ENCODE measurements around the gene ADAMTS19. TPM values are rescaled to one million over a fixed set of nuclear protein-coding genes. Genes with fewer than 3 reads are reported as not detected.
"Not testable (repeated sequence)": the region's sequence is repeated elsewhere in the genome, so short reads cannot be mapped to it uniquely, and the experiment has no call there.

The ADAMTS19 gene
- total and polyA plus RNA-seq, 2 experiments from 2014 or later, result not detected

DNA sequence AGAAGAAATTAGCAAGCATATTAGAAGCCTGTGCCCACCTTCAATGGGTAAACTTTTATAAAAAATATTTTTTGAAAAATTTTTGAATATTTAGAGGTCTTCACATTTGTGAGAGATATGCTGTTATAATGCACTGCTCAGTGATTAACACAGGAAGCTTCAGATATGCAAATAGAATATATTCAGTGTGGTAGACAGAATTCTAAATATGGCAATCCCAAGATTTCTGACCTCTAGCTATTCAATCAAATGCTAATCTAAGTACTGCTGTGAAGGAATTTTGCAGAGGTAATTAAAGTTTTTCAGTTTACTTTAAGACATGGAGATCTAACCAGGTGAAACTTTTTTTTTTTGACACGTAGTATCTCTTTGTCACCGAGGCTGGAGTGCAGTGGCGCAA is 103.5 kb downstream of the ADAMTS19 start:
- in situ Hi-C loops (cut with MboI), result no loop called here
- TF ChIP-seq EZH2 (IDR thresholded peaks at IDR 0.05; ENCODE audit: insufficient read depth, poor library complexity, severe bottlenecking) (no peak), EZH2phosphoT487 (IDR thresholded peaks at IDR 0.05; ENCODE audit: insufficient read depth, low read depth) (no peak)
- Histone ChIP-seq H3F3A (ENCODE audit: insufficient read depth) (no peaks in the 10 kb centered on the region), H3K27ac (no peak overlapping the region), H3K27me3 (replicated peaks; ENCODE audit: insufficient read depth) (no peaks in the 10 kb centered on the region), H3K9ac (no peak overlapping the region), H3K4me2 (ENCODE audit: unreplicated experiment) (no peak overlapping the region), H3K36me3 (ENCODE audit: low read depth) (no peaks in the 10 kb centered on the region), H3K79me2 (ENCODE audit: insufficient read depth) (no peaks in the 10 kb centered on the region), H3K4me3 (no peak overlapping the region), H3K9me2 (ENCODE audit: insufficient read depth) (no peaks in the 10 kb centered on the region), H3K9me3 (ENCODE audit: low read depth) (peaks cover 8% of the 10 kb centered on the region), H4K20me1 (ENCODE audit: insufficient read depth) (no peaks in the 10 kb centered on the region), H3K4me1 (ENCODE audit: insufficient read depth) (no peaks in the 10 kb centered on the region), H2AFZ (no peak overlapping the region)
- WGBS, 2 experiments (ENCODE audit: low coverage in 1 of 2, low lambda C conversion rate in 2 of 2, missing lambda C conversion rate in 2 of 2), result 55 to 64% methylated on average over 3 of the region's 3 CpGs
- DNase-seq, result no peak

DNA sequence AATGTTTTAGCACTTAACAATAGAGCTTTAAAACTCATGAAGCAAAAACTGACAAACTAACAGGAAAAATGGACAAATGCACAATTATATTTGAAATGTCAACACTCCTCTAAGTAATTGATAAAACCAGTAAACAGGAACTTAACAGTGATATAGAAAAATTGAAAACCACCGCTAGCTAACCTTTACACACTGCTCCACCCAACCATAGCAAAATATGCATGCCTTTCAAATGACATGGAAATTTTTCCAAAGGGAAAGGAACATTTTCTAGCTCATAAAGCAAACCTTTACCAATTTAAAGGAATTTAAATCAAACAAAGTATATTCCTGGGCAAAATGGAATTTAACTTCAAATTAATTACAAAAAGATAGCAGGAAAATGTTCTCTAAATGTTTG is 109.2 kb downstream of the ADAMTS19 start:
- Histone ChIP-seq H3K4me2 (ENCODE audit: unreplicated experiment) (no peak overlapping the region), H3K4me1 (ENCODE audit: insufficient read depth) (no peaks in the 10 kb centered on the region), H3K9ac (no peak overlapping the region), H3K4me3 (no peak overlapping the region), H3K27ac (no peak overlapping the region), H3K9me2 (ENCODE audit: insufficient read depth) (no peaks in the 10 kb centered on the region), H3K9me3 (ENCODE audit: low read depth) (peaks cover 8% of the 10 kb centered on the region), H2AFZ (no peak overlapping the region), H3K27me3 (replicated peaks; ENCODE audit: insufficient read depth) (no peaks in the 10 kb centered on the region), H3K79me2 (ENCODE audit: insufficient read depth) (no peaks in the 10 kb centered on the region), H3K36me3 (ENCODE audit: low read depth) (no peaks in the 10 kb centered on the region), H4K20me1 (ENCODE audit: insufficient read depth) (no peaks in the 10 kb centered on the region), H3F3A (ENCODE audit: insufficient read depth) (no peaks in the 10 kb centered on the region)
- TF ChIP-seq EZH2phosphoT487 (IDR thresholded peaks at IDR 0.05; ENCODE audit: insufficient read depth, low read depth) (no peak), EZH2 (IDR thresholded peaks at IDR 0.05; ENCODE audit: insufficient read depth, poor library complexity, severe bottlenecking) (no peak)
- WGBS, 2 experiments (ENCODE audit: low coverage in 1 of 2, low lambda C conversion rate in 2 of 2, missing lambda C conversion rate in 2 of 2), result 13 to 24% methylated on average over 1 of the region's 1 CpG
- in situ Hi-C loops (cut with MboI), result no loop called here
- DNase-seq, result no peak

DNA sequence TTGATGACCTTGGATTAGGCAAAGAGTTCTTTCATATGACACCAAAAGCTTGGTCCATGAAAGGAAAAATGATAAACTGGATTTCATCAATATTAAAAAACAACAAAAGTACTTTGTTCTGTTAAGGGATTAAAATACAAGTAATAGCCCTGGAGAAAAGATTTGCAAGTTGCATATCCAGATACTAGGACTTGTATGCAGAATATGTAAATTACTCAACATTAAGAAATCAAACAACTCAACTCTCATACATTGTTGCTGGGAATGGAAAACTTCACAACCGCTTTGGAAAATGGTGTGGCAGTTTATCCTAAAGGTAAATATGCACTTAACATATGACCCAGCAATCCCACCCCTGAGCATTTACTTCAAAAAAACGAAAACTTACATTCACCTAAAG is 112.0 kb downstream of the ADAMTS19 start:
- Histone ChIP-seq H3K9ac (no peak overlapping the region), H3F3A (ENCODE audit: insufficient read depth) (no peaks in the 10 kb centered on the region), H3K9me2 (ENCODE audit: insufficient read depth) (no peaks in the 10 kb centered on the region), H3K79me2 (ENCODE audit: insufficient read depth) (no peaks in the 10 kb centered on the region), H2AFZ (no peak overlapping the region), H3K36me3 (ENCODE audit: low read depth) (no peaks in the 10 kb centered on the region), H4K20me1 (ENCODE audit: insufficient read depth) (no peaks in the 10 kb centered on the region), H3K9me3 (ENCODE audit: low read depth) (peaks cover 4% of the 10 kb centered on the region), H3K4me3 (no peak overlapping the region), H3K4me2 (ENCODE audit: unreplicated experiment) (no peak overlapping the region), H3K27ac (no peak overlapping the region), H3K27me3 (replicated peaks; ENCODE audit: insufficient read depth) (no peaks in the 10 kb centered on the region), H3K4me1 (ENCODE audit: insufficient read depth) (no peaks in the 10 kb centered on the region)
- no peak for DNase-seq
- 14 to 16% methylated on average over 2 of the region's 2 CpGs for WGBS, 2 experiments (ENCODE audit: low coverage in 1 of 2, low lambda C conversion rate in 2 of 2, missing lambda C conversion rate in 2 of 2)
- in situ Hi-C loops (cut with MboI), result no loop called here
- TF ChIP-seq EZH2 (IDR thresholded peaks at IDR 0.05; ENCODE audit: insufficient read depth, poor library complexity, severe bottlenecking) (no peak), EZH2phosphoT487 (IDR thresholded peaks at IDR 0.05; ENCODE audit: insufficient read depth, low read depth) (no peak)

DNA sequence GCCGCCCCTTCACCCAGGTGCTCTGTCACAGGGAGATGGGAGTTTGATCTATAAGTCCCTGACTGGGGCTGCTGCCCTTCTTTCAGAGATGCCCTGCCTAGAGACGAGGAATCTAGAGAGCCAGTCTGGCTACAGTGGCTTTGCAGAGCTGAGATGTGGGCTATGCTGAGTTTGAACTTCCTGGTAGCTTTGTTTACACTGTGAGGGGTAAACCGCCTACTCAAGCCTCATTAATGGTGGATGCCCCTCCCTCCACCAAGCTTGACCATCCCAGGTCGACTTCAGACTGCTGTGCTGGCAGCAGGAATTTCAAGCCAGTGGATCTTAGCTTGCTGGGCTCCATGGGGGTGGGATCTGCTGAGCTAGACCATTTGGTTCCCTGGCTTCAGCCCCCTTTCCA is 124.4 kb downstream of the ADAMTS19 start:
- DNase-seq; H3F3A ChIP-seq (ENCODE audit: insufficient read depth); H3K27ac ChIP-seq; H3K4me3 ChIP-seq; H2AFZ ChIP-seq; H3K27me3 ChIP-seq (replicated peaks; ENCODE audit: insufficient read depth); in situ Hi-C loops (cut with MboI); H3K9me3 ChIP-seq (ENCODE audit: low read depth); H3K4me2 ChIP-seq (ENCODE audit: unreplicated experiment); H3K9ac ChIP-seq; H4K20me1 ChIP-seq (ENCODE audit: insufficient read depth); H3K9me2 ChIP-seq (ENCODE audit: insufficient read depth); H3K36me3 ChIP-seq (ENCODE audit: low read depth); H3K79me2 ChIP-seq (ENCODE audit: insufficient read depth); H3K4me1 ChIP-seq (ENCODE audit: insufficient read depth): not testable (repeated sequence)
- 14 to 18% methylated on average over 3 to 4 of the region's 4 CpGs for WGBS, 2 experiments (ENCODE audit: low coverage in 1 of 2, low lambda C conversion rate in 2 of 2, missing lambda C conversion rate in 2 of 2)

DNA sequence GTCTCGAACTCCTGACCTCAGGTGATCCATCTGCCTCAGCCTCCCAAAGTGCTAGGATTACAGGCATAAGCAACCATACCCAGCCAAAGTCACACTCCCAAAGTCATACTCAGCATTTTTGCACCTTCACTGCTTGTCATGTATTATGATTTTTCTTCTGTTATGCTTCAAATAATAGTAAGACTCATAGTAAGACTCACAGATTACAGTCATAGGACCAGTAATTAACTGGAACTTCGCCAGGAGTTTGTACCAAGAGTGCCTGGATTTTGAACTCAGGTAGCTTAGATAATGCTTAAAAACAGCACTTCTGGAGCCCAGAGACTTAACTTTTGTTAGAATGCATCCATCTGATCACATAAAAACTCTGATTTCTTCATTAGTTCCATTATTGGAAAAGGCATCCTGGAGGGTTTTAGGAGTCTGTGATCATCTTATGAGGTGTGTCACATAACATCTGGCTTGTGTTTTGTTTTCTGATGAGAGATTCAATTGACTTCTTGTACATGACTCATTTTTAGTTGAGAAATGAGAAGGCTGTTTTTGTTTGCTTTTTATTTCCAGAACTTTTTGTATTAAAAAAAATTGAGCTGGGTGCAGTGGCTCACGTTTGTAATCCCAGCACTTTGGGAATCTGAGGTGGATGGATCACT is 131.5 kb downstream of the ADAMTS19 start:
- no peaks in the 10 kb centered on the region for H4K20me1 ChIP-seq (ENCODE audit: insufficient read depth)
- WGBS, 2 experiments (ENCODE audit: low coverage in 1 of 2, low lambda C conversion rate in 2 of 2, missing lambda C conversion rate in 2 of 2), result 0% methylated on average over 3 of the region's 3 CpGs
- TF ChIP-seq EZH2 (IDR thresholded peaks at IDR 0.05; ENCODE audit: insufficient read depth, poor library complexity, severe bottlenecking), result no peak
- TF ChIP-seq EZH2phosphoT487 (IDR thresholded peaks at IDR 0.05; ENCODE audit: insufficient read depth, low read depth), result no peak
- no peaks in the 10 kb centered on the region for H3K36me3 ChIP-seq (ENCODE audit: low read depth)
- H3K27me3 ChIP-seq (replicated peaks; ENCODE audit: insufficient read depth), result no peaks in the 10 kb centered on the region
- no peak overlapping the region for H3K4me2 ChIP-seq (ENCODE audit: unreplicated experiment)
- no peak overlapping the region for H3K4me3 ChIP-seq
- no peaks in the 10 kb centered on the region for H3K4me1 ChIP-seq (ENCODE audit: insufficient read depth)
- H3K9me2 ChIP-seq (ENCODE audit: insufficient read depth), result no peaks in the 10 kb centered on the region
- H3K9ac ChIP-seq, result no peak overlapping the region
- DNase-seq, result no peak
- in situ Hi-C loops (cut with MboI), result no loop called here
- H2AFZ ChIP-seq, result no peak overlapping the region
- no peaks in the 10 kb centered on the region for H3F3A ChIP-seq (ENCODE audit: insufficient read depth)
- H3K9me3 ChIP-seq (ENCODE audit: low read depth), result no peaks in the 10 kb centered on the region
- H3K79me2 ChIP-seq (ENCODE audit: insufficient read depth), result no peaks in the 10 kb centered on the region
- H3K27ac ChIP-seq, result no peak overlapping the region
